Hepatocyte (in vitro differentiated cells): ENCODE measurements around the gene DNPEP. TPM values are rescaled to one million over a fixed set of nuclear protein-coding genes. Genes with fewer than 3 reads are reported as not detected.

Source experiments
- DNase-seq: peaks from one replicate; pipeline ENCODE4 v3.0.0-alpha.2; 2016; ENCODE audit warnings: low spot score
- H2AFZ ChIP-seq: fragments of 200-600 bp; sonication (generic); 2 replicates; pipeline ENCODE4 v1.6.0; 2016; ENCODE audit warnings: antibody characterized with exemption, mild to moderate bottlenecking
- H3K27ac ChIP-seq: fragments of 200-600 bp; sonication (generic); 2 replicates; pipeline ENCODE4 v1.5.1; 2016; ENCODE audit warnings: mild to moderate bottlenecking
- H3K27me3 ChIP-seq: fragments of 200-600 bp; sonication (generic); 2 replicates; pipeline ENCODE4 v1.6.1; 2016
- H3K36me3 ChIP-seq: fragments of 200-600 bp; sonication (generic); replicated peaks from 2 replicates; pipeline ENCODE4 v1.5.1; 2016; ENCODE audit warnings: low read depth; ENCODE audit not compliant: insufficient read depth
- H3K4me1 ChIP-seq: fragments of 200-600 bp; sonication (generic); 2 replicates; pipeline ENCODE4 v1.5.1; 2016; ENCODE audit warnings: mild to moderate bottlenecking, moderate library complexity; ENCODE audit not compliant: insufficient read depth
- H3K4me2 ChIP-seq: fragments of 200-600 bp; sonication (generic); 2 replicates; pipeline ENCODE4 v1.6.0; 2016
- H3K4me3 ChIP-seq: fragments of 200-600 bp; sonication (generic); 2 replicates; pipeline ENCODE4 v1.5.1; 2016; ENCODE audit warnings: mild to moderate bottlenecking
- H3K79me2 ChIP-seq: fragments of 200-600 bp; sonication (generic); 2 replicates; pipeline ENCODE4 v1.6.0; 2017; ENCODE audit warnings: mild to moderate bottlenecking
- H3K9me2 ChIP-seq: fragments of 200-600 bp; sonication (generic); replicated peaks from 2 replicates; pipeline ENCODE4 v1.6.0; 2017; ENCODE audit warnings: mild to moderate bottlenecking; ENCODE audit not compliant: insufficient read depth
- H3K9me3 ChIP-seq: fragments of 200-600 bp; sonication (generic); 2 replicates; pipeline ENCODE4 v1.5.1; 2016; ENCODE audit warnings: low read depth, mild to moderate bottlenecking
- H4K20me1 ChIP-seq: fragments of 200-600 bp; sonication (generic); 2 replicates; pipeline ENCODE4 v1.6.0; 2016; ENCODE audit warnings: mild to moderate bottlenecking; ENCODE audit not compliant: insufficient read depth, poor library complexity, severe bottlenecking
- EZH2 ChIP-seq: fragments of 200-600 bp; sonication (generic); IDR thresholded peaks from 2 replicates; pipeline ENCODE4 v1.6.1; 2016; ENCODE audit warnings: antibody characterized with exemption, mild to moderate bottlenecking, borderline replicate concordance
- EZH2phosphoT487 ChIP-seq: fragments of 200-600 bp; sonication (generic); IDR thresholded peaks from one replicate; pipeline ENCODE4 v1.6.1; 2018; ENCODE audit warnings: antibody characterized with exemption, mild to moderate bottlenecking, low read depth, moderate library complexity; ENCODE audit not compliant: unreplicated experiment, severe bottlenecking
- WGBS: methylation state at CpG from one replicate; pipeline ENCODE4 v1.1.6; 2016; ENCODE audit warnings: low lambda C conversion rate; ENCODE audit errors: missing lambda C conversion rate; 5-methylcytosine and 5-hydroxymethylcytosine counted together
- polyA plus RNA-seq: library from polyadenylated mRNA; unstranded; fragments of >200 nt; fragmentation: Nextera tagmentation; extraction: Ambion mirVana; gene quantifications from 2 replicates; pipeline ENCODE4 v1.2.1, GENCODE V29; 2016
- total RNA-seq: library from RNA; depleted of rRNA; stranded (reverse); fragments of >200 nt; gene quantifications from 2 replicates; pipeline ENCODE4 v1.2.3, GENCODE V29; 2014
- TF ChIP-seq, protein P1 (sequence below): fragments of 200-600 bp; sonication (generic); IDR thresholded peaks from 2 replicates; pipeline ENCODE4 v1.5.1; 2016; ENCODE audit warnings: antibody characterized with exemption, mild to moderate bottlenecking; ENCODE audit not compliant: poor library complexity

Gene DNPEP
- total and polyA plus RNA-seq, 2 experiments from 2014 or later, result 53.5 to 79.0 TPM

GRCh38 chr2:219419012-219419324 is 31.3 kb upstream of the DNPEP start:
- Histone ChIP-seq H3K4me2 (peak overlapping the region; percentile 84), H3K36me3 (no peaks in the 10 kb centered on the region), H3K79me2 (no peaks in the 10 kb centered on the region), H3K9me3 (no peaks in the 10 kb centered on the region), H3K27me3 (peaks cover 14% of the 10 kb centered on the region), H2AFZ (no peak overlapping the region), H3K27ac (no peak overlapping the region), H3K9me2 (no peaks in the 10 kb centered on the region), H3K4me1 (peaks cover 14% of the 10 kb centered on the region), H3K4me3 (no peak overlapping the region), H4K20me1 (no peaks in the 10 kb centered on the region)
- no peak for DNase-seq
- 75% methylated on average over 12 of the region's 12 CpGs for WGBS
- TF ChIP-seq EZH2, result no peak
- TF ChIP-seq, protein P1, sequence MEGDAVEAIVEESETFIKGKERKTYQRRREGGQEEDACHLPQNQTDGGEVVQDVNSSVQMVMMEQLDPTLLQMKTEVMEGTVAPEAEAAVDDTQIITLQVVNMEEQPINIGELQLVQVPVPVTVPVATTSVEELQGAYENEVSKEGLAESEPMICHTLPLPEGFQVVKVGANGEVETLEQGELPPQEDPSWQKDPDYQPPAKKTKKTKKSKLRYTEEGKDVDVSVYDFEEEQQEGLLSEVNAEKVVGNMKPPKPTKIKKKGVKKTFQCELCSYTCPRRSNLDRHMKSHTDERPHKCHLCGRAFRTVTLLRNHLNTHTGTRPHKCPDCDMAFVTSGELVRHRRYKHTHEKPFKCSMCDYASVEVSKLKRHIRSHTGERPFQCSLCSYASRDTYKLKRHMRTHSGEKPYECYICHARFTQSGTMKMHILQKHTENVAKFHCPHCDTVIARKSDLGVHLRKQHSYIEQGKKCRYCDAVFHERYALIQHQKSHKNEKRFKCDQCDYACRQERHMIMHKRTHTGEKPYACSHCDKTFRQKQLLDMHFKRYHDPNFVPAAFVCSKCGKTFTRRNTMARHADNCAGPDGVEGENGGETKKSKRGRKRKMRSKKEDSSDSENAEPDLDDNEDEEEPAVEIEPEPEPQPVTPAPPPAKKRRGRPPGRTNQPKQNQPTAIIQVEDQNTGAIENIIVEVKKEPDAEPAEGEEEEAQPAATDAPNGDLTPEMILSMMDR, result no peak
- TF ChIP-seq EZH2phosphoT487, result no peak

- Histone ChIP-seq H2AFZ (no peak within 1 kb of the TSS), H3K27ac (peak within 1 kb of the TSS; percentile 75), H3K9me3 (no peaks in the 10 kb centered on the region), H3K27me3 (peaks cover 14% of the 10 kb centered on the region), H3K36me3 (no peaks in the 10 kb centered on the region), H4K20me1 (no peaks in the 10 kb centered on the region), H3K4me3 (peak within 1 kb of the TSS; percentile 12), H3K4me2 (peak within 1 kb of the TSS; percentile 84), H3K4me1 (peaks cover 14% of the 10 kb centered on the region), H3K79me2 (no peaks in the 10 kb centered on the region), H3K9me2 (no peaks in the 10 kb centered on the region)
- DNase-seq, result peak; percentile 52
- TF ChIP-seq EZH2, result peak; percentile 58
- TF ChIP-seq, protein P1, result no peak
- WGBS, result 32% methylated on average over 81 of the region's 98 CpGs
Observed at GRCh38 chr2:219418155-219419011, 30.7 kb upstream of the DNPEP start, which contains the start of gene DES. TSS of gene DES (plus strand) at chr2:219418377. CDS start at chr2:219418463, 86 bp downstream.

- Histone ChIP-seq H3K79me2 (no peaks in the 10 kb centered on the region), H3K9me2 (no peaks in the 10 kb centered on the region), H3K27me3 (peaks cover 14% of the 10 kb centered on the region), H2AFZ (no peak overlapping the region), H3K4me1 (peaks cover 14% of the 10 kb centered on the region), H4K20me1 (no peaks in the 10 kb centered on the region), H3K9me3 (no peaks in the 10 kb centered on the region), H3K4me2 (peak overlapping the region; percentile 84), H3K36me3 (no peaks in the 10 kb centered on the region), H3K27ac (peak overlapping the region; percentile 75), H3K4me3 (no peak overlapping the region)
- WGBS, result 71% methylated on average over 6 of the region's 9 CpGs
- no peak for DNase-seq
- TF ChIP-seq EZH2phosphoT487, result no peak
- no peak for TF ChIP-seq EZH2
Observed at GRCh38 chr2:219417374-219417773, 29.7 kb upstream of the DNPEP start.

DNA sequence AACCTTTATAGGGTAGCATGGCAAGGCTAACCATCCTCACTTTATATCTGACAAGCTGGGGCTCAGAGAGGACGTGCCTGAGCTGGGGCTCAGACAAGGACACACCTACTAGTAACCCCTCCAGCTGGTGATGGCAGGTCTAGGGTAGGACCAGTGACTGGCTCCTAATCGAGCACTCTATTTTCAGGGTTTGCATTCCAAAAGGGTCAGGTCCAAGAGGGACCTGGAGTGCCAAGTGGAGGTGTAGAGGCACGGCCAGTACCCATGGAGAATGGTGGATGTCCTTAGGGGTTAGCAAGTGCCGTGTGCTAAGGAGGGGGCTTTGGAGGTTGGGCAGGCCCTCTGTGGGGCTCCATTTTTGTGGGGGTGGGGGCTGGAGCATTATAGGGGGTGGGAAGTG is 29.2 kb upstream of the DNPEP start:
- Histone ChIP-seq H2AFZ (no peak overlapping the region), H4K20me1 (no peaks in the 10 kb centered on the region), H3K4me2 (no peak overlapping the region), H3K79me2 (no peaks in the 10 kb centered on the region), H3K27me3 (peaks cover 14% of the 10 kb centered on the region), H3K36me3 (no peaks in the 10 kb centered on the region), H3K4me3 (no peak overlapping the region), H3K9me2 (no peaks in the 10 kb centered on the region), H3K27ac (no peak overlapping the region), H3K4me1 (peaks cover 14% of the 10 kb centered on the region), H3K9me3 (no peaks in the 10 kb centered on the region)
- TF ChIP-seq, protein P1, result no peak
- TF ChIP-seq EZH2phosphoT487 (no peak), EZH2 (no peak)
- WGBS, result 76% methylated on average over 4 of the region's 4 CpGs
- no peak for DNase-seq
